CD4-positive, alpha-beta T cell (primary cell): ENCODE measurements around the gene ZBTB46. TPM values are rescaled to one million over a fixed set of nuclear protein-coding genes. Genes with fewer than 3 reads are reported as not detected.
A peak's percentile ranks its signal among the peaks of the same experiment; 100 is the strongest.

Source experiments
- ATAC-seq: fragments of 200-7000 bp; cut with Tn5 transposase; one replicate; pipeline ENCODE4 v1.10.0; 2022; ENCODE audit warnings: mild to moderate bottlenecking; ENCODE audit not compliant: poor library complexity
- CTCF ChIA-PET: fragments of 350-600 bp; sonication (Branson Sonifier 250); formaldehyde crosslinking; loops from one replicate; lab custom pipeline; 2021; ENCODE audit warnings: antibody characterized with exemption, inconsistent platforms; lab: Charles Lee
- POLR2A ChIA-PET: fragments of 350-600 bp; sonication (Branson Sonifier 250); formaldehyde crosslinking; loops from one replicate; lab custom pipeline; 2021; ENCODE audit warnings: antibody characterized with exemption, inconsistent platforms; lab: Charles Lee
- DNase-seq, 14 experiments: peaks; one replicate each; pipeline ENCODE4 v3.0.0-alpha.2; 2013 to 2020; ENCODE audit warnings: mixed read lengths in 2 of 14
- H3K27ac ChIP-seq, 2 donors: one replicate each; pipeline versions ENCODE4 v1.5.1 to v1.7.0; 2013; ENCODE audit warnings: low read length in 2 of 2, low read depth in 1 of 2, mild to moderate bottlenecking in 1 of 2
- H3K27me3 ChIP-seq, 2 experiments: 1 replicate in 1 of 2; 2 replicates in 1 of 2; pipeline versions ENCODE4 v1.6.1 to v1.7.0; 2013; ENCODE audit warnings: low read length in 2 of 2, control low read depth in 1 of 2, mild to moderate bottlenecking in 1 of 2, moderate library complexity in 1 of 2; ENCODE audit not compliant: insufficient read depth in 2 of 2, control insufficient read depth in 1 of 2
- H3K36me3 ChIP-seq: one replicate; pipeline ENCODE4 v1.6.1; 2013; ENCODE audit warnings: low read length, control low read depth; ENCODE audit not compliant: insufficient read depth
- H3K4me1 ChIP-seq: one replicate; pipeline ENCODE4 v1.6.1; 2013; ENCODE audit warnings: low read length, control low read depth; ENCODE audit not compliant: insufficient read depth
- H3K4me3 ChIP-seq: one replicate; pipeline ENCODE4 v1.5.1; 2013; ENCODE audit warnings: mild to moderate bottlenecking, low read length, moderate library complexity
- H3K9me3 ChIP-seq, 2 experiments: 1 replicate in 1 of 2; 2 replicates in 1 of 2; pipeline versions ENCODE4 v1.6.1 to v1.7.0; 2013; ENCODE audit warnings: low read length in 2 of 2, mild to moderate bottlenecking in 2 of 2, control low read depth in 1 of 2, moderate library complexity in 1 of 2; ENCODE audit not compliant: control insufficient read depth in 1 of 2, insufficient read depth in 1 of 2
- H3K27ac Mint-ChIP-seq: one replicate; pipeline ENCODE4 v1.8.0; 2020; ENCODE audit warnings: mixed read lengths
- H3K27me3 Mint-ChIP-seq: one replicate; pipeline ENCODE4 v1.8.0; 2021; ENCODE audit warnings: mixed read lengths
- H3K36me3 Mint-ChIP-seq: one replicate; pipeline ENCODE4 v1.8.0; 2021; ENCODE audit warnings: low read depth, mixed read lengths
- H3K4me1 Mint-ChIP-seq: one replicate; pipeline ENCODE4 v1.8.0; 2021; ENCODE audit warnings: low read depth, mixed read lengths
- H3K4me3 Mint-ChIP-seq: one replicate; pipeline ENCODE4 v1.8.0; 2020; ENCODE audit warnings: mild to moderate bottlenecking, mixed read lengths
- H3K9me3 Mint-ChIP-seq: one replicate; pipeline ENCODE4 v1.8.0; 2020; ENCODE audit warnings: mixed read lengths
- intact Hi-C, 2 experiments: fragments of 100-400 bp; cut with DNase I in 1 of 2; cut with micrococcal nuclease in 1 of 2; formaldehyde crosslinking; loops; one replicate each; pipeline versions ENCODE4 v1.15.1 to v1.9.0; 2023 to 2025; cut with DNase I, micrococcal nuclease
- total RNA-seq, 174 experiments: library from RNA in 2 of 174; stranded (reverse) in 2 of 174; gene quantifications; one replicate each; pipeline ENCODE4 v1.2.3 and lab custom pipeline; 2021 to 2026
- TF ChIP-seq, protein P1 (sequence below): fragments of 200-600 bp; IDR thresholded peaks from one replicate; pipeline ENCODE4 v1.8.0; 2022; ENCODE audit warnings: antibody characterized with exemption, mild to moderate bottlenecking

Gene ZBTB46
- total RNA-seq, 2 experiments from 2014 or later: 0.08 to 0.34 TPM

DNA sequence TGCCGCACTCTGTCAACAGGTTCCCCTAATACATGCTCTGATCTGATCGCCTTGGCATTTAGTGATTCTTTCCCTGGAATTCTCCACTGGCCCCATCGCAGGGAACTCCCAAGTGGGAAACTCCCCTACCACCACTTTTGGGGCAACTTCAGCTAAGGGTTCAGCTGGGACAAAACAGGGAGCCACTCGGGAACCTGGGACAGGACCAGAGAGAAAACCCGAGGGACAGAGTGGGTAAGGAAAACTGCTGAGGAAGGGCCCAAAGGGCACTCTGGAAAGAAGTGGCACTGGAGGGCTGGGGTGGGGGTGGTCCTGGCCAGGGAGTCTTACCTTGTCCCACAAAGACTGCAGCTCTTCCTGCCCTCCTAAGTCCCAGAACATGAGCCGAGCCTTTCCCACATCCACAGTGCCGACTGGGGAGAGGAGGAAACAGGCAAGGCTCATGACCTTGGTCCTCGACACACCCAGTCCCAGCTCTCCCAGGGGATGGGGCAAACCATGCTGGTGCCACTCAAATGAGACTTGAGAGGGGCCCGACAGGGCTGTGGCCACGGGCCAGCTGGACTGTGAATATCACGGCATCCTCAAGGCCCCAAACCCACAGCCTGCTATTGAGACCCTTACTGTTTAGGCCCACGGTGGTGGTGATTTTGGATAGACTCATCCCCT, 124.9 kb downstream of the ZBTB46 start:
- POLR2A ChIA-PET: interaction anchor here (0.9 to 5.0 kb wide), 8 partner anchors 8 to 185 kb away, joined by 3 to 168 read pairs (median 13); partner anchors contain the start of genes GMEB2, LIME1, PPDPF and SLC2A4RG
- H3K36me3 ChIP-seq: peaks cover 52% of the 10 kb centered on the region
- Mint-ChIP-seq H3K27ac (peak overlapping the region; percentile 89), H3K9me3 (no peaks in the 10 kb centered on the region), H3K27me3 (no peaks in the 10 kb centered on the region), H3K4me3 (peak overlapping the region; percentile 88), H3K36me3 (peaks cover 48% of the 10 kb centered on the region), H3K4me1 (peaks cover 37% of the 10 kb centered on the region)
- H3K9me3 ChIP-seq: no peaks in the 10 kb centered on the region
- ATAC-seq (no peak), DNase-seq (peak in 1 of 14 experiments; percentile 26)
- peak overlapping the region; percentile 17 to 71 for H3K27ac ChIP-seq
- CTCF ChIA-PET: interaction anchor here (0.6 to 3.9 kb wide), 14 partner anchors 21 to 332 kb away, joined by 3 to 44 read pairs (median 4); partner anchors contain the start of genes LIME1, RTEL1, SLC2A4RG and TPD52L2
- H3K4me3 ChIP-seq: peak overlapping the region; percentile 76
- TF ChIP-seq, protein P1, sequence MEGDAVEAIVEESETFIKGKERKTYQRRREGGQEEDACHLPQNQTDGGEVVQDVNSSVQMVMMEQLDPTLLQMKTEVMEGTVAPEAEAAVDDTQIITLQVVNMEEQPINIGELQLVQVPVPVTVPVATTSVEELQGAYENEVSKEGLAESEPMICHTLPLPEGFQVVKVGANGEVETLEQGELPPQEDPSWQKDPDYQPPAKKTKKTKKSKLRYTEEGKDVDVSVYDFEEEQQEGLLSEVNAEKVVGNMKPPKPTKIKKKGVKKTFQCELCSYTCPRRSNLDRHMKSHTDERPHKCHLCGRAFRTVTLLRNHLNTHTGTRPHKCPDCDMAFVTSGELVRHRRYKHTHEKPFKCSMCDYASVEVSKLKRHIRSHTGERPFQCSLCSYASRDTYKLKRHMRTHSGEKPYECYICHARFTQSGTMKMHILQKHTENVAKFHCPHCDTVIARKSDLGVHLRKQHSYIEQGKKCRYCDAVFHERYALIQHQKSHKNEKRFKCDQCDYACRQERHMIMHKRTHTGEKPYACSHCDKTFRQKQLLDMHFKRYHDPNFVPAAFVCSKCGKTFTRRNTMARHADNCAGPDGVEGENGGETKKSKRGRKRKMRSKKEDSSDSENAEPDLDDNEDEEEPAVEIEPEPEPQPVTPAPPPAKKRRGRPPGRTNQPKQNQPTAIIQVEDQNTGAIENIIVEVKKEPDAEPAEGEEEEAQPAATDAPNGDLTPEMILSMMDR: no peak
- intact Hi-C loops: loop anchor here (1.0 to 10.0 kb wide), 10 partner anchors 31 to 356 kb away; partner anchors contain the start of genes SAMD10 (in 2 of the 2), LIME1 (in 1 of the 2), RTEL1 (in 1 of the 2) and TCEA2 (in 1 of the 2)
- no peaks in the 10 kb centered on the region for H3K27me3 ChIP-seq
- H3K4me1 ChIP-seq: peaks cover 47% of the 10 kb centered on the region

DNA sequence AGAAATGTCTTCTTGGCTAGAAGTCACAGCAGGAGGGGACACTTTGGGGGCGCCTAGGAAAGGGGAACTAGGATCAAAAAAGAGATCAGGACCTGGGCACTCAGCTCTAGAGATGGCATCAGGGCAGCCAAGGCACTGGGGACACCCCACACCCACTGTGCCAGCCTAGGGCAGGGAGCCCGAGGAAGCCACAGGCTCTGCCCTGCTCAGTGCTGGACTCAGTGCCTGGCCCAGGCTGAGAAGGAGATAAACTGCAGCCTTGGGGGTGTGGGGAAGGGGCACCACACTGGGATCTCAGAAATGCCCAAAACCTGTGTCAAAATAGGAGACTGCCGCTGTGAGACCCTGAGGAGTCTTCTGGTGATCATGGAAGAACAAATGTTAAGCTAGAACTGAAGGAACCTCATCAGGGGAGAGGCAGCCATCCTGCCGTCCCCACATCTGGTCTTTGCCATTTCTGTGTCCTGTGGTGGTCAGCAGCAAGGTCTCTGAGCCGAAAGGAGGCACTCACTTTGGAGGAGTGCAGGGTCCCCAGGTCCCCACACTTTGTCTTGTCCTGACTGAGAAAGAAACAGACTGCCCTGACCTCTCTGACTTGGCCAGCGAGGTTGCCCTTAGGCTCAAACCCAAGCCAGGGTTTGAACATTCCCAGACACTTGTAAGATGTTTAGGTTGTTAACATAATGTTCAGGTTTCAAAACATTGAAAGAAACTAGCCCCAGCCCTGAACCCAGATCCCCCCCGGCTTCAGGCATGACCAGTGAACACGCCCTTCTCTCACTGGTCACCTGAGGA, 125.6 kb downstream of the ZBTB46 start:
- Histone ChIP-seq H3K36me3 (peaks cover 49% of the 10 kb centered on the region), H3K27me3 (no peaks in the 10 kb centered on the region), H3K27ac (peak overlapping the region in 1 of 2 donors; percentile 71), H3K4me3 (no peak overlapping the region), H3K9me3 (no peaks in the 10 kb centered on the region), H3K4me1 (peaks cover 54% of the 10 kb centered on the region)
- peaks cover 29% of the 10 kb centered on the region for H3K4me1 Mint-ChIP-seq
- H3K9me3 Mint-ChIP-seq: no peaks in the 10 kb centered on the region
- intact Hi-C loops: loop anchor here (1.0 to 10.0 kb wide), 10 partner anchors 31 to 357 kb away; partner anchors contain the start of genes SAMD10 (in 2 of the 2), LIME1 (in 1 of the 2), RTEL1 (in 1 of the 2) and TCEA2 (in 1 of the 2)
- H3K27ac Mint-ChIP-seq: peak overlapping the region; percentile 89
- H3K4me3 Mint-ChIP-seq: peak overlapping the region; percentile 43
- no peaks in the 10 kb centered on the region for H3K27me3 Mint-ChIP-seq
- TF ChIP-seq, protein P1: no peak
- H3K36me3 Mint-ChIP-seq: peaks cover 41% of the 10 kb centered on the region
- CTCF ChIA-PET: interaction anchor here (1.2 to 3.9 kb wide), 4 partner anchors 31 to 272 kb away, joined by 3 to 44 read pairs (median 10); partner anchors contain the start of genes LIME1, SLC2A4RG and TPD52L2
- POLR2A ChIA-PET: interaction anchor here (0.9 to 5.0 kb wide), 4 partner anchors 33 to 184 kb away, joined by 3 to 168 read pairs (median 13); partner anchors contain the start of genes LIME1, PPDPF and SLC2A4RG
- peak in 1 of 14 experiments; percentile 11 for DNase-seq
- ATAC-seq: no peak

DNA sequence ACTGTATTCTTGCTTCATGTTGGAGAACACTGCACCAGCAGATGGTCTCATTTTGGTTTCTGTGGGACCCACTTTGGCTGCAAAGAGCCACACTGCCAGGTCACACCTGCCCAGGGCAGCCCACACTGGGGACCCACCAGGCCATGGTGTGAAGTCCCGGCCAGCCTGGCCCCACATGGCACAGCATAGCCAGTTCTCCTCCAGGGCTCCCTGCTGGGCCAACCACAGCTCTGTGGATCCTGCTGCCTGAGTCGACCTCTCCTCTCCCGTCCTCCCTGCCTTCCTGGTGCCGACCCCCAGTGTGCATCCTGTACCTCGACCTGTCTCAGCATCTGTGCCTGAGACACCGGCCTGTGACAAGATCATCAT, 126.3 kb downstream of the ZBTB46 start:
- intact Hi-C loops: loop anchor here (5.0 to 10.0 kb wide), 4 partner anchors 253 to 358 kb away; partner anchors contain the start of genes SAMD10 (in 2 of the 2), TCEA2 (in 1 of the 2) and UCKL1 (in 1 of the 2)
- Mint-ChIP-seq H3K4me1 (peaks cover 26% of the 10 kb centered on the region), H3K27ac (no peak overlapping the region), H3K4me3 (peak overlapping the region; percentile 43), H3K9me3 (no peaks in the 10 kb centered on the region), H3K36me3 (peaks cover 37% of the 10 kb centered on the region), H3K27me3 (no peaks in the 10 kb centered on the region)
- Histone ChIP-seq H3K36me3 (peaks cover 48% of the 10 kb centered on the region), H3K9me3 (no peaks in the 10 kb centered on the region), H3K4me3 (no peak overlapping the region), H3K27ac (no peak overlapping the region), H3K27me3 (no peaks in the 10 kb centered on the region), H3K4me1 (peaks cover 52% of the 10 kb centered on the region)
- POLR2A ChIA-PET: interaction anchor here (5.0 kb wide), 1 partner anchor 34 kb away, joined by 168 read pairs; the partner anchor contains the start of genes LIME1 and SLC2A4RG
- ATAC-seq: no peak
- TF ChIP-seq, protein P1: no peak
- CTCF ChIA-PET: no interaction called here
- peak in 1 of 14 experiments; percentile 13 for DNase-seq
